Inflammatory macrophage (primary cell): ENCODE results near the gene NUP160.
"Not testable (repeated sequence)": the region's sequence is repeated elsewhere in the genome, so short reads cannot be mapped to it uniquely, and the experiment has no call there.

Source experiments
- DNase-seq, 2 donors: peaks; one replicate each; pipeline ENCODE4 v3.0.0-alpha.2; 2020 to 2022

The NUP160 gene

DNA sequence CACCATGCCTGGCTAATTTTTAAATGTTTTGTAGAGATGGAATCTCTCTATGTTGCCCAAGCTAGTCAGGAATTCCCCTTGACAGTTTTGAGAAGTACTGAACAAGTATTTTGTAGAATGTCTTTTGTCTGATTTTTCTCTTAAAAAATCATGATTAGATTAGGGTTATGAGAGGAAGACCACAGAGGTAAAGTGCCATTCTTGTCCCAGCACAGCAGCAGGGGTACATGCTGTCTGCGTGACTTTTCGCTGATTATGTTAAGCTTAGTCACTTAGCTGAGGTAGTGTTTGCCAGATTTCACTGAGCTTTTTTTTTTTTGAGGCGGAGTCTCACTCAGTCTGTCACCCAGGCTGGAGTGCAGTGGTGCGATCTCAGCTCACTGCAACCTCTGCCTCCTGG is 13.6 kb upstream of the NUP160 start:
- no peak for DNase-seq

- no peak for DNase-seq
These were observed 12.4 kb upstream of the NUP160 start for GRCh38 chr11:47860536-47860935.

- DNase-seq: no peak
These were observed 9.9 kb upstream of the NUP160 start for GRCh38 chr11:47857892-47858543.

GRCh38 chr11:47857485-47857884 is 9.3 kb upstream of the NUP160 start:
- DNase-seq: no peak

DNA sequence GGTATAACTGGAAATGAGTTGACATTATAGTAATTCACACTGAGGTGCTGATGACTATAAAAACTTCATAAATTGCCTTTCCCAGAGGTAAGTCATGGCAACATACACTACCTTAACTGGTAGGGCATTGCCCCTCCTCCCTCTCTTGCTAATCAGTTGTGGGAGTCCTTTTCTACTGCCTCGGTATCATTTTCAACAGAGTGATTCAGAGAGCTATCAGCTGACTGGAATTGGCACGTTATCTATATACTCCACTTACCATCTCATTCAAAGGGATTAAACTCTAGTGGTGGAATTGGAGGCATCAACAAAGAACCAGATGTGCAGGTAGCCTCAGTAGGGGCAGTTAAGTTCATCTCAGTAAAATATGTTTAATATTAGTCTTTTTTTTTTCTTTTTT is 8.0 kb upstream of the NUP160 start:
- no peak for DNase-seq

GRCh38 chr11:47854667-47855066 is 6.5 kb upstream of the NUP160 start:
- peak; percentile 15 to 28 for DNase-seq

DNA sequence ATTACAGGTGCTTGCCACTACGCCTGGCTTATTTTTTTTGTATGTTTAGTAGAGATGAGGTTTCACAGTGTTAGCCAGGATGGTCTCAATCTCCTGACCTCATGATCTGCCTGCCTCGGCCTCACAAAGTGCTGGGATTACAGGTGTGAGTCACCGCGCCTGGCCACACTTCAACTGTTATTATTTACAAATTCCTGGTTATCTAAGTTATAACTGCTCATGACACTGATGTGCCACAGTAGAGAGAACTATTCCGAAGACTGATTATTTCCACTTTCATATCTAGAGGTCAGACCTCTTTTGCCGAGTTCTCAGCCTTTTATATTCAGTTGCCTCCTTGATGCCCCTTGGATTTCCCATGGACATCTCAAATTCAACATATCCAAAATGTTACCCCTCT is 3.9 kb upstream of the NUP160 start:
- no peak for DNase-seq

GRCh38 chr11:47850337-47850736 is 2.2 kb upstream of the NUP160 start:
- no peak for DNase-seq

GRCh38 chr11:47848700-47849155 is 578 bp upstream of the NUP160 start:
- DNase-seq: no peak

DNA sequence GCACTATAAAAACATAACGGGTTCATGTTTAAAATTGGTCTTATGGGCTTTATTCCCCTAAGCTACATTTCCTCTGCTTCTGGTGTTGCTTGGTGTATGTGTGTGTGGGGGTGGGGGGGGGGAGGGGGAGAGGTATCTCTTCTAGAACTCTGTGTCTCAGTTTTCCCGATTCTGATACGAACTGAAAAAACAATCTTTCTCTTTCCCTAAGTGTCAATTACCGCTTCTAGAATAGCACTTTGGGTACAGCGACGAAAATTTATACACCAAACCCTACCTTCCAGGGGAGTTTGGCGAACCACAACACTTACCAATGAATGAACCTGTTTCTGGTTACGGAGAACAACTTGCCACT is 636 bp downstream of the NUP160 start:
- DNase-seq: no peak

GRCh38 chr11:47846998-47847397 is 1.2 kb downstream of the NUP160 start:
- no peak for DNase-seq

- peak; percentile 76 to 78 for DNase-seq
These were observed 4.6 kb downstream of the NUP160 start for GRCh38 chr11:47843361-47844055.

DNA sequence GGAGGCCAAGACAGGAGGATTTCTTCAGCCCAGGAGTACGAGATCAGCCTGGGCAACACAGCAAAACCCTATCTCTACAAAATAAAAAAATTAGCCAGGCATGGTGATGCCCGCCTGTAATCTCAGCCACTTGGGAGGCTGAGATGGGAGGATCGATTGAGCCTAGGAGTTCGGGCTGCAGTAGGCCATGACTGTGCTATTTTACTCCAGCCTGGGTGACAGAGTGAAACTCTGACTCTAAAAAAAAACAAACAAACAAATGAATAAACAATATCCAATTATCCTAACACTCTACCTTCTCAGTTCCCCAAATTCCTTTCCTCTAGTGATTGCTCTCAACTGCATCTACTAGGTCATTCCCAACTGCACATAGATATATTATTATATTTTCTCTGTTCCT is 5.4 kb downstream of the NUP160 start:
- no peak for DNase-seq

- no peak for DNase-seq
These were observed 10.2 kb downstream of the NUP160 start for GRCh38 chr11:47837929-47838328.

- DNase-seq: no peak
These were observed 10.9 kb downstream of the NUP160 start for GRCh38 chr11:47837292-47837691.

GRCh38 chr11:47830013-47830412 is 18.1 kb downstream of the NUP160 start:
- not testable (repeated sequence) for DNase-seq

DNA sequence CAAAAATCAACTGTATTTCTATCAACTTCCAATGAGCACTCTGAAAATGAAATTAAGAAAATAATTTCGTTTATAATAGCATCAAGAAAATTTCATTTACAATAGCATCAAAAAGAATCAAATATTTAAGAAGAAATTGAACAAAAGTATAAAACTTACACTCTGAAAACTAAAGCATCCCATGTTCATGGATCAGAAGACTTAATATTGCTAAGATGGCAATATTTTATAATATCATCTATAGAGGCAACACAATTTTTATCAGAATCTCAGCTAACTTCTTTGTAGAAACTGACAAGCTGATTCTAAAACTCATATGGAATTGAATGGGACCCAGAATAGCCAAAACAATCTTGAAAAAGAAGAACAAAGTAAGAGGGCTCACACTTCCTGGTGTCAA is 19.9 kb downstream of the NUP160 start:
- no peak for DNase-seq

DNA sequence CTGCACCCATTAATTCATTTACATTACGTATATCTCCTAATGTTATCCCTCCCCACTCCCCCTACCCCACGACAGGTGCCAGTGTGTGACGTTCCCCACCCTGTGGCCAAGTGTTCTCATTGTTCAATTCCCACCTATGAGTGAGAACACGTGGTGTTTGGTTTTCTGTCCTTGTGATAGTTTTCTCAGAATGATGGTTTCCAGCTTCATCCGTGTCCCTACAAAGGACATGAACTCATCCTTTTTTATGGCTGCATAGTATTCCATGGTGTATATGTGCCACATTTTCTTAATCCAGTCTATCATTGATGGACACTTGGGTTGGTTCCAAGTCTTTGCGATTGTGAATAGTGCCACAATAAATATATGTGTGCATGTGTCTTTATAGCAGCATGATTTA is 25.5 kb downstream of the NUP160 start:
- not testable (repeated sequence) for DNase-seq

GRCh38 chr11:47819743-47820142 is 28.4 kb downstream of the NUP160 start:
- no peak for DNase-seq

DNA sequence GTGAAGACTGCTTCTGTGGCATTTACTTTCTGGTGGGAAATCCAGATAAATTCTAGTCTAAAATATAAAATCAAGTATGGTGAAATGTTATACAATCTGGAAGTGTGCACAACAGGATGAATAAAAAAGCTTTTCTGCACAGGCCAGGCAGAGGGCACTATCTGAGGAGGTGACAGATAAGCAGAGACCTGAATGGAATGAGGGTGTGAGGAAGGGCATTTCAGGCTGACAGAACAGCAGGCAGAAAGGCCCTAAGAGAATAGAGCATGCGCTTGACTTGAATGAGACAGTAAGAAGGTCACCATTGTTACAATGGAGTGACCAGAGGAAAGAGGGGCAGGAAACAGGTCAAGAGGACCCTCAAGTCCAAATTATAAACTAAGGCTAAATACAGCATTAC is 47.4 kb downstream of the NUP160 start:
- DNase-seq: no peak

DNA sequence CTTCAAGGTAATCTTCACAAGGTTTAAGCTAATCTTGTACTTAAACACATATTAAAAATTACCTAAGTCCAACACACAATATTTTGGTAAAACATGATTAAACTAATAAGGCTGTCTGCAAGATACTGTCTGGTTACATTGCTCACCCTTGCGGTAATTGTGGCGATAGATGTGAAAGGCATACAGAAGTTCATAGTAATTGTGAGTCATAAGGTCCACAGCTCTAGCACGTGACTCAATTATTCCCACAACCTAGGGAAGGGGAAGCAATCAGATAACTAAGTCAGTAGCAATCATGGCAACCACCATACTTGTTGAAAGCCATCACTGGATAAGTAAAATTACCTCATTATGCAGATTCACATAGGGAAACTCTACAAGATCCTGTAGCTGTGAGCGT is 50.5 kb downstream of the NUP160 start:
- peak; percentile 61 to 71 for DNase-seq

GRCh38 chr11:47791774-47792430 is 56.2 kb downstream of the NUP160 start:
- DNase-seq: no peak

GRCh38 chr11:47790017-47790416 is 58.1 kb downstream of the NUP160 start:
- not testable (repeated sequence) for DNase-seq

DNA sequence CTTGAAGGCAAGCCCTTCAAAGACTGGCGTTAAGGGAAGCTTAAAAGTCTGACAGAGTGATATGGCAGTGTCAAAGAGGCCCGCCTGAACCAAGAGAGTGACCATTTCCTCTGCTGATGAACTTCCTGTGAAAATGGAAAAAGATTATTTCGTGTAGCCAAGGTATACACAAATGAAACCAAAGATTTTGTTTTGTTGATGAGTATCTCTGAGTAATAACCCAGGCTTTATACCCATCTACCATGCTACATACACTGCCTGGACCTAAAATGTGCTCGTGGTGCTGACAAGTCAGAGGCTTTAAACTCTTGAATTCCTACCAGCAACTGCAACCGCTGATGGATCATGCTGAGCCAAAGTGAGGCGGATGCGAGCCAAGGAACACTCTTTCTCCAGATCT is 60.0 kb downstream of the NUP160 start:
- no peak for DNase-seq
